GM13977 (cell line): ENCODE results near the gene UCK1.

Experiments
- DNase-seq: peaks from one replicate; pipeline ENCODE4 v3.0.0; 2012; ENCODE audit warnings: low spot score
- CTCF ChIP-seq: IDR thresholded peaks from 2 replicates; pipeline ENCODE4 v1.5.1; 2012; ENCODE audit warnings: mild to moderate bottlenecking, control low read depth; ENCODE audit not compliant: insufficient read depth; ENCODE audit errors: extremely low read depth, missing control alignments
- in situ Hi-C: fragments of 300-500 bp; cut with MboI; formaldehyde crosslinking; loops from one replicate; pipeline ENCODE4 v1.12.0; 2022; ENCODE audit warnings: low sequenced_read_pairs, low pct_unique_long_range_greater_than_20kb, mixed read lengths, inconsistent platforms; ENCODE audit not compliant: unreplicated experiment

Gene UCK1

DNA sequence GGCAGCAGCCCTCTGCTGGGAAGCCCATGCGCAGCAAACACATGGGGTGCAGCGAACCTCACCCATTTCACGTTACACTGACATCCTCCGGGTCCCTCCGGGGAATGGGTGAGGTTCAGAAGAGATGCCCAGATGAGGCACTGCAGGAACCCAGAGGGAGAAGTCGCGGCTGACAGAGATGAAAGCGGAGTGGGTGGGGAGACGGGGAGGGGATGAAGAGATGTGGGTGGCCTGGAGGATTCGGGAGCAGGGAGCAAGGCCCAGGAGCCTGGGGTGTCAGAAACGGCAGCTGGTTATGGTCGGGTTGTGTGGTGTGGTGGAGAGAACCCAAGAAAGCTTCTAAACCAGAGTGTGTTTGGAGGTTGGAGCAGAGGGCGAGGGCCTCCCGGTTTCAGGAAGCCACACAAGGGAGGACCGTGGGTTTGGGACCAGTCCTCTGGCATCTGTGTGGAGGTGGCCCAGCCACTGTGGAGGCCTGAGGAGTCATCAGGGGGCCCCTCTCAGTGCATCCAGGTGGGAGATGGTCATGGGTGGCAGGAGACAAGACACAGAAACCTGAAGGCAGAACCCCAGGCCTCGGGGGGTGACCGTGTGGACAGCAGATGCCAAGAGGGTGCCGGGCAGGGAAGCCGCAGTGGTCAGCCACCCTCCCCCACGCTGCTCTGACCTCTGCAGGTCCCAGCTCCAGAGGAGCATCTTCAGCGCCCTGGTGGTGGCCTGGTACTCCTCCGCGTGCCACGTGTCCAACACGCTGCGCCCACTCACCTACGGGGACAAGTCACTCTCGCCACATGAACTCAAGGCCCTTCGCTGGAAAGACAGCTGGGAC is 8.6 kb downstream of the UCK1 start:
- DNase-seq, result no peak
- in situ Hi-C loops, result no loop called here
- no peak for TF ChIP-seq CTCF

GRCh38 chr9:131521822-131522221 is 9.2 kb downstream of the UCK1 start:
- in situ Hi-C loops, result no loop called here
- TF ChIP-seq CTCF, result no peak
- DNase-seq, result no peak

GRCh38 chr9:131521203-131521602 is 9.9 kb downstream of the UCK1 start:
- no peak for TF ChIP-seq CTCF
- DNase-seq, result no peak
- in situ Hi-C loops, result no loop called here

DNA sequence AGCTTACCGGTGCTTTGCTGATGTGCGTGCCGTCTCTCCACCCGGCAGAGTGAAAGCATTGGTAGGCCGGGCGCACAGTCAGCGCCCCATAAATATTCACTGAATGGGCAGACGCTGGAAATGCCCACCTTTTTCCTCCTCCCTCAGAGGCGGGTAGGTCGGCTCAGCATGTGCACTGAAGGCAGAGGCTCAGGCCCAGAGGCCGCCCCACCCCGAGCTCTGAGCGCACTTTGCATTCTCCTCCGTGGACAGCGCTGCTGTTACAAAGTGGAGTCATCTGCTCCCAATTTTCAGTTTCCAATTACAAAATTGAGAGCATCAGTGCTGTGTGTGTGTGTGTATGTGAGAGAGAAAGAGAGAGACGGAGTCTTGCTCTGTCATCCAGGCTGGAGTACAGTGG is 10.6 kb downstream of the UCK1 start:
- in situ Hi-C loops, result no loop called here
- DNase-seq, result no peak
- TF ChIP-seq CTCF, result no peak

- in situ Hi-C loops, result no loop called here
- DNase-seq, result no peak
Measured at GRCh38 chr9:131518553-131518952, 12.5 kb downstream of the UCK1 start.

DNA sequence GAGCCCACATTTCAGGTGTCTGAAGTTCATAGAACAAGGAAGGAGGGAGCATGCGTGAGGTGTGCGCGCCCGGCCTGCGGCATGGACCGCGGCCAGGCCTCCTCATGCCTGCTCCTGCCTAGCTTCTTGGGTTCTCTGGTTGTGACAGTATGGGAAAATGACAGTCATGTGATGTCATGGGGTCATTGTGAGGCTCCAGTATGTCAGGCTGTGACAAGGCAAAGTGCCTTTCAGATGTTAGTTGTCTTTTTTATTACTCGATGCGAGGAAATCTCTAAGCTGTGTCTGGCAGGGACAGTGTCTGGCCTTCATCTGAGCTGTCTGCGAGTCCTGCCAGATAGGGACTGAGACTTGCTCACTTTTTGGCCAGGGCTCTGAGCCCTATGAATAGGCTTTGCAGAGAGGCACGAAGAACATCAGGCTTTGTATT is 13.3 kb downstream of the UCK1 start:
- in situ Hi-C loops, result no loop called here
- no peak for DNase-seq
- no peak for TF ChIP-seq CTCF

More at GRCh38 chr9:131518553-131518952, 12.5 kb downstream of the UCK1 start:
- no peak for TF ChIP-seq CTCF
